IMR-90 (cell line): ENCODE measurements around the gene IL1R2. TPM values are rescaled to one million over a fixed set of nuclear protein-coding genes. Genes with fewer than 3 reads are reported as not detected.

ENCODE experiments used
- ATAC-seq: fragments of 200-7000 bp; cut with Tn5 transposase; 2 replicates; pipeline ENCODE4 v1.9.1; 2020; ENCODE audit warnings: low read depth, mild to moderate bottlenecking, moderate library complexity
- BruUV-seq: library from RNA; stranded (reverse); fragments of 400-500 nt; replicated peaks from 2 replicates; lab custom pipeline; 2021; lab: Mats Ljungman, UMichigan
- CTCF ChIA-PET: fragments of 300-600 bp; formaldehyde crosslinking; extraction: SDS; loops from one replicate; lab custom pipeline; 2021; ENCODE audit warnings: antibody characterized with exemption; lab: Yijun Ruan, JAX
- POLR2A ChIA-PET: fragments of 300-600 bp; sonication (Branson Sonifier 250); formaldehyde crosslinking; loops from one replicate; lab custom pipeline; 2022; ENCODE audit warnings: antibody characterized with exemption; ENCODE audit not compliant: unreplicated experiment; lab: Charles Lee
- DNase-seq: peaks from one replicate; pipeline ENCODE4 v3.0.0; 2013
- H2AFZ ChIP-seq: replicated peaks from 2 replicates; pipeline ENCODE3; 2013; ENCODE audit warnings: low read length, mild to moderate bottlenecking; ENCODE audit not compliant: poor library complexity
- H2AK5ac ChIP-seq: 2 replicates; pipeline ENCODE4 v1.6.1; 2013; ENCODE audit warnings: low read depth, low read length, inconsistent platforms
- H2AK9ac ChIP-seq: replicated peaks from 2 replicates; pipeline ENCODE3; 2013; ENCODE audit warnings: mild to moderate bottlenecking, low read depth, low read length, moderate library complexity; ENCODE audit not compliant: poor library complexity
- H2BK120ac ChIP-seq: 2 replicates; pipeline ENCODE4 v1.6.1; 2013; ENCODE audit warnings: low read depth, low read length, inconsistent platforms
- H2BK15ac ChIP-seq: 3 replicates; pipeline ENCODE4 v1.6.1; 2013; ENCODE audit warnings: low read depth, low read length, inconsistent platforms
- H2BK20ac ChIP-seq: 2 replicates; pipeline ENCODE4 v1.6.1; 2013; ENCODE audit warnings: low read depth, mild to moderate bottlenecking, inconsistent platforms, low read length, moderate library complexity
- H2BK5ac ChIP-seq: 2 replicates; pipeline ENCODE4 v1.6.1; 2013; ENCODE audit warnings: mild to moderate bottlenecking, low read depth, low read length, inconsistent platforms; ENCODE audit not compliant: poor library complexity, severe bottlenecking
- H3K14ac ChIP-seq: replicated peaks from 2 replicates; pipeline ENCODE4 v1.6.1; 2013; ENCODE audit warnings: low read depth, low read length, inconsistent platforms
- H3K18ac ChIP-seq: 2 replicates; pipeline ENCODE4 v1.6.1; 2013; ENCODE audit warnings: low read depth, low read length, control low read depth
- H3K23ac ChIP-seq: 2 replicates; pipeline ENCODE4 v1.6.1; 2013; ENCODE audit warnings: low read depth, low read length, inconsistent platforms
- H3K27ac ChIP-seq: 2 replicates; pipeline ENCODE4 v1.5.1; 2013; ENCODE audit warnings: mild to moderate bottlenecking, control low read depth, low read length; ENCODE audit not compliant: insufficient read depth
- H3K27me3 ChIP-seq: 2 replicates; pipeline ENCODE4 v1.6.1; 2013; ENCODE audit warnings: low read length; ENCODE audit not compliant: control insufficient read depth, insufficient read depth
- H3K36me3 ChIP-seq: 2 replicates; pipeline ENCODE4 v1.6.1; 2013; ENCODE audit warnings: low read length, mixed read lengths; ENCODE audit not compliant: control insufficient read depth, insufficient read depth
- H3K4ac ChIP-seq: 2 replicates; pipeline ENCODE4 v1.6.1; 2013; ENCODE audit warnings: low read depth, low read length, inconsistent platforms
- H3K4me1 ChIP-seq: 2 replicates; pipeline ENCODE4 v1.6.1; 2013; ENCODE audit warnings: low read length, mixed read lengths; ENCODE audit not compliant: control insufficient read depth, insufficient read depth
- H3K4me2 ChIP-seq: 2 replicates; pipeline ENCODE4 v1.6.1; 2013; ENCODE audit warnings: low read depth, mild to moderate bottlenecking, control low read depth, low read length, moderate library complexity
- H3K4me3 ChIP-seq: 2 replicates; pipeline ENCODE4 v1.5.1; 2013; ENCODE audit warnings: low read depth, mild to moderate bottlenecking, control low read depth, low read length, moderate library complexity; ENCODE audit not compliant: insufficient read depth
- H3K56ac ChIP-seq: 2 replicates; pipeline ENCODE4 v1.6.1; 2013; ENCODE audit warnings: low read length, inconsistent platforms; ENCODE audit not compliant: insufficient read depth; ENCODE audit errors: extremely low read depth
- H3K79me1 ChIP-seq, 2 experiments: 2 replicates each; pipeline ENCODE4 v1.6.1; 2013; ENCODE audit warnings: low read length in 2 of 2, inconsistent platforms in 1 of 2, low read depth in 1 of 2
- H3K9ac ChIP-seq: 2 replicates; pipeline ENCODE4 v1.6.1; 2013; ENCODE audit warnings: low read depth, low read length, control low read depth
- H3K9me1 ChIP-seq: 2 replicates; pipeline ENCODE4 v1.6.1; 2013; ENCODE audit warnings: low read length, inconsistent platforms; ENCODE audit not compliant: insufficient read depth
- H3K9me3 ChIP-seq: 2 replicates; pipeline ENCODE4 v1.6.1; 2013; ENCODE audit warnings: low read length; ENCODE audit not compliant: control insufficient read depth, insufficient read depth
- H4K20me1 ChIP-seq: 2 replicates; pipeline ENCODE4 v1.6.1; 2013; ENCODE audit warnings: low read length, inconsistent platforms; ENCODE audit not compliant: insufficient read depth
- H4K5ac ChIP-seq: 2 replicates; pipeline ENCODE4 v1.6.1; 2013; ENCODE audit warnings: mild to moderate bottlenecking, low read depth, low read length, control low read depth
- H4K8ac ChIP-seq, 2 experiments: 2 replicates each; pipeline ENCODE4 v1.6.1; 2013; ENCODE audit warnings: low read depth in 2 of 2, low read length in 2 of 2, control low read depth in 1 of 2, inconsistent platforms in 1 of 2
- H4K91ac ChIP-seq: 2 replicates; pipeline ENCODE4 v1.6.1; 2013; ENCODE audit warnings: low read depth, low read length, inconsistent platforms; ENCODE audit not compliant: insufficient read depth
- CEBPB ChIP-seq: IDR thresholded peaks from 2 replicates; pipeline ENCODE4 v1.6.1; 2012; ENCODE audit warnings: low read depth, low read length, improper control_type of control experiment
- CHD1 ChIP-seq: IDR thresholded peaks from 2 replicates; pipeline ENCODE4 v1.6.1; 2012; ENCODE audit warnings: low read depth, low read length, improper control_type of control experiment
- FOS ChIP-seq: fragments of 150-350 bp; IDR thresholded peaks from 2 replicates; pipeline ENCODE4 v1.6.1; 2016; ENCODE audit warnings: low read depth, low read length
- MAFK ChIP-seq: IDR thresholded peaks from 2 replicates; pipeline ENCODE4 v1.6.1; 2012; ENCODE audit warnings: low read depth, low read length, improper control_type of control experiment
- RCOR1 ChIP-seq: IDR thresholded peaks from 2 replicates; pipeline ENCODE4 v1.6.1; 2012; ENCODE audit warnings: mild to moderate bottlenecking, low read length, improper control_type of control experiment; ENCODE audit not compliant: insufficient replicate concordance
- RFX5 ChIP-seq: IDR thresholded peaks from 2 replicates; pipeline ENCODE4 v1.8.0; 2012; ENCODE audit warnings: low read depth, mild to moderate bottlenecking, low read length, moderate library complexity
- SMC3 ChIP-seq: fragments of 150-350 bp; IDR thresholded peaks from 2 replicates; pipeline ENCODE4 v1.6.1; 2016; ENCODE audit warnings: low read depth, mild to moderate bottlenecking, antibody characterized with exemption, low read length, moderate library complexity
- WGBS, 2 experiments: methylation state at CpG; one replicate each; pipeline versions ENCODE4 v1.1.5 to v1.1.7; 2013; ENCODE audit warnings: missing lambda C conversion rate in 2 of 2; ENCODE audit not compliant: insufficient read length in 1 of 2; ENCODE audit errors: extremely low coverage in 2 of 2; 5-methylcytosine and 5-hydroxymethylcytosine counted together
- dilution Hi-C: fragments of 300-500 bp; cut with HindIII; formaldehyde crosslinking; loops from one replicate; pipeline ENCODE4 v1.14.3; 2018; ENCODE audit warnings: low sequenced_read_pairs; ENCODE audit not compliant: unreplicated experiment
- in situ Hi-C: fragments of 300-500 bp; cut with MboI; formaldehyde crosslinking; loops from 3 replicates; pipeline ENCODE4 v1.14.3; 2019; ENCODE audit warnings: low sequenced_read_pairs, inconsistent platforms, mixed read lengths
- intact Hi-C: fragments of 100-400 bp; cut with micrococcal nuclease; formaldehyde crosslinking; loops from 2 replicates; pipeline ENCODE4 v1.10.0; 2022
- polyA plus RNA-seq, 3 experiments: library from polyadenylated mRNA; depleted of rRNA; stranded (reverse); fragments of >200 nt; gene quantifications; 2 replicates each; pipeline ENCODE4 v1.2.3, GENCODE V29; 2012; ENCODE audit warnings: low replicate concordance in 1 of 3
- total RNA-seq: library from RNA; depleted of rRNA; stranded (reverse); fragments of >200 nt; gene quantifications from 2 replicates; pipeline ENCODE4 v1.2.3, GENCODE V29; 2012

IL1R2 gene
- total and polyA plus RNA-seq, 2 of the 4 experiments (the other 2 are of a cell fraction) = not detected

- Histone ChIP-seq H3K9me1 (peaks cover 8% of the 10 kb centered on the region; the same call in 1 of the 2 replicates), H3K27me3 (no peaks in the 10 kb centered on the region), H4K8ac (no peak overlapping the region), H2AK5ac (peak overlapping the region; percentile 56; the same call in 1 of the 2 replicates), H3K27ac (no peak overlapping the region), H2BK120ac (peak overlapping the region; percentile 24; the same call in 1 of the 2 replicates), H3K4me3 (no peak overlapping the region), H2BK20ac (peak overlapping the region; percentile 63), H3K9me3 (no peaks in the 10 kb centered on the region), H2AFZ (no peak overlapping the region), H3K4me1 (peaks cover 10% of the 10 kb centered on the region), H2BK5ac (no peak overlapping the region), H3K14ac (0 out of 2 replicates have a peak overlapping the region, but pooled peaks have one; percentile 14), H3K56ac (no peak overlapping the region), H3K4ac (peak overlapping the region; percentile 32; the same call in 1 of the 2 replicates), H3K9ac (no peak overlapping the region), H2BK15ac (peak overlapping the region; percentile 67; the same call in 2 of the 3 replicates), H3K23ac (no peak overlapping the region), H4K91ac (no peak overlapping the region), H4K5ac (no peak overlapping the region; the same call in 1 of the 2 replicates), H3K36me3 (no peaks in the 10 kb centered on the region), H3K18ac (no peak overlapping the region; the same call in 1 of the 2 replicates), H3K4me2 (no peak overlapping the region), H2AK9ac (peak overlapping the region; percentile 23), H4K20me1 (no peaks in the 10 kb centered on the region), H3K79me1 (no peaks in the 10 kb centered on the region)
- ChIA-PET CTCF (interaction anchor here (1.0 kb wide), 1 partner anchor 26 kb away, joined by 3 read pairs; no protein-coding TSS in a partner anchor), POLR2A (no interaction called here)
- TF ChIP-seq RCOR1 (no peak), FOS (no peak), SMC3 (no peak), RFX5 (no peak), MAFK (no peak), CHD1 (no peak), CEBPB (no peak)
- no TSS peak for BruUV-seq
- ATAC-seq (no peak), DNase-seq (peak; percentile 47)
- WGBS, 2 experiments = 49% methylated on average over 3 of the region's 14 CpGs; no CpG with 5 or more reads in 1 of the 2 experiments
- intact Hi-C loops = no loop called here
- in situ Hi-C loops = no loop called here
- dilution Hi-C loops = no loop called here
These were observed 65.9 kb downstream of the IL1R2 start for GRCh38 chr2:102057502-102058292.
